ENCODE data around the gene SAMD4B.
"Not testable (repeated sequence)": the region's sequence is repeated elsewhere in the genome, so short reads cannot be mapped to it uniquely, and the experiment has no call there.

The SAMD4B gene

GRCh38 chr19:39310558-39311311, 31.5 kb upstream of the SAMD4B start:
- no peak for DNase-seq

- no peak for DNase-seq
Measured at GRCh38 chr19:39314016-39314728, 28.0 kb upstream of the SAMD4B start.

GRCh38 chr19:39315933-39316332, 26.3 kb upstream of the SAMD4B start:
- no peak for DNase-seq

- no peak for DNase-seq
Measured at GRCh38 chr19:39316627-39317321, 25.4 kb upstream of the SAMD4B start.

- DNase-seq: no peak
Measured at GRCh38 chr19:39317476-39317875, 24.7 kb upstream of the SAMD4B start.

GRCh38 chr19:39318071-39318470, 24.1 kb upstream of the SAMD4B start:
- DNase-seq: no peak

- no peak for DNase-seq
Measured at GRCh38 chr19:39318690-39319089, 23.5 kb upstream of the SAMD4B start.

GRCh38 chr19:39319098-39319891, 22.9 kb upstream of the SAMD4B start:
- no peak for DNase-seq

- no peak for DNase-seq
Measured at GRCh38 chr19:39319892-39320248, 22.4 kb upstream of the SAMD4B start.

GRCh38 chr19:39321117-39321831, 20.9 kb upstream of the SAMD4B start:
- DNase-seq: peak; percentile 31

GRCh38 chr19:39321832-39322176, 20.4 kb upstream of the SAMD4B start:
- no peak for DNase-seq

GRCh38 chr19:39324242-39324842, 17.9 kb upstream of the SAMD4B start:
- DNase-seq: no peak

- no peak for DNase-seq
Measured at GRCh38 chr19:39325778-39326665, 16.2 kb upstream of the SAMD4B start.

GRCh38 chr19:39327363-39328045, 14.7 kb upstream of the SAMD4B start:
- DNase-seq: no peak

- DNase-seq: peak; percentile 75
Measured at GRCh38 chr19:39328046-39328705, 14.0 kb upstream of the SAMD4B start.

- no peak for DNase-seq
Measured at GRCh38 chr19:39329948-39330347, 12.3 kb upstream of the SAMD4B start.

- DNase-seq: no peak
Measured at GRCh38 chr19:39332293-39332692, 9.9 kb upstream of the SAMD4B start.

GRCh38 chr19:39332738-39333137, 9.5 kb upstream of the SAMD4B start:
- not testable (repeated sequence) for DNase-seq

- no peak for DNase-seq
Measured at GRCh38 chr19:39333507-39333906, 8.7 kb upstream of the SAMD4B start.

GRCh38 chr19:39334444-39334976, 7.7 kb upstream of the SAMD4B start:
- DNase-seq: no peak

All from NCI-H2171 treated with DMSO at 0.1 percent for 48 hours (cell line).